Activated naive CD8-positive, alpha-beta T cell (primary cell): ENCODE measurements around the gene ARHGEF7.

Experiments used
- H3K27ac Mint-ChIP-seq: one replicate; pipeline ENCODE4 v1.8.0; 2021; ENCODE audit warnings: mixed read lengths
- H3K27me3 Mint-ChIP-seq: one replicate; pipeline ENCODE4 v1.8.0; 2021; ENCODE audit warnings: mixed read lengths
- H3K36me3 Mint-ChIP-seq: one replicate; pipeline ENCODE4 v1.8.0; 2021; ENCODE audit warnings: mixed read lengths
- H3K4me1 Mint-ChIP-seq: one replicate; pipeline ENCODE4 v1.8.0; 2021; ENCODE audit warnings: low read depth, mixed read lengths
- H3K4me3 Mint-ChIP-seq: one replicate; pipeline ENCODE4 v1.8.0; 2021; ENCODE audit warnings: mild to moderate bottlenecking, mixed read lengths
- H3K9me3 Mint-ChIP-seq: one replicate; pipeline ENCODE4 v1.8.0; 2021; ENCODE audit warnings: low read depth, mixed read lengths

The ARHGEF7 gene

DNA sequence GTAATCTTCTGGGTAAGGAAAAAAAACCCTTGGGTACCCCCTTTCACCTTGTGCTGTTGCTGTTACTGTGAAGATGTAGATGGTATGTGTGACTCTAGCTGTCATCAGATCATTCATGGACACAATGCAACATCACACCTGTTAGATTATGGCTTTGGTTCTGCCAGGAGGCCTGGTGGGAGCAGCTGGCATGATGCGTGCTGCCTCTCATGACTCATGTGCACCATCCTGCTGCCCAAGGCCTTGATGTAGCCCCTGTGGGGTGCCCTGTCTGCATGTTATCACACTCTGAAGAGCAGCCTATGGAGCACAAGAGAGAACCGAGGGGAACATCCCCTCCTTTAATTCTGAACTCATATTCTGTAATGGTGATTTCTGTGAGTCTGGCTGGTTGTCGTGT is 147.6 kb downstream of the ARHGEF7 start:
- H3K9me3 Mint-ChIP-seq, result peaks cover 7% of the 10 kb centered on the region
- no peaks in the 10 kb centered on the region for H3K27me3 Mint-ChIP-seq
- peaks cover 14% of the 10 kb centered on the region for H3K36me3 Mint-ChIP-seq
- H3K4me1 Mint-ChIP-seq, result peaks cover 1% of the 10 kb centered on the region
- H3K4me3 Mint-ChIP-seq, result no peak overlapping the region
- peak overlapping the region; percentile 1 for H3K27ac Mint-ChIP-seq

DNA sequence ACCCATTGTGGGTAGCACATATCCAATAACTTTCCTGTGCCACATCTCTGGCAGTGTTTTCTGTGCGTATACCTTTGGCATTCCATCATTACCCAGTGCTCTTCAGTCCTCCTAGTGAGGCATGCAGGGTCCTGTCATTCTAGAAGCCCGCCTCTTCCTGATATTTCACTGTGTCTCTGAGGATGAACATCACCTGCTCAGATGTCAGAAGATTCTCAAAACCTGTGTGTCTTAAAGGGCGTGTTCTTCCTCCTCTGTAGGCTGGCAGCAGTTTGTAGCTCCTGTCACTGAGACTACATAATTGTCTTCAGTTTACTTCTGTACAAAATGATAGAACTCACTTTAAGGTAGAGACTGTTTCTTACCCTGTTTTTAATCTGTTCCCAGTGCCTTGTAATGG is 148.5 kb downstream of the ARHGEF7 start:
- H3K27me3 Mint-ChIP-seq, result no peaks in the 10 kb centered on the region
- H3K4me3 Mint-ChIP-seq, result no peak overlapping the region
- peaks cover 7% of the 10 kb centered on the region for H3K9me3 Mint-ChIP-seq
- peaks cover 1% of the 10 kb centered on the region for H3K4me1 Mint-ChIP-seq
- peaks cover 13% of the 10 kb centered on the region for H3K36me3 Mint-ChIP-seq
- H3K27ac Mint-ChIP-seq, result no peak overlapping the region

DNA sequence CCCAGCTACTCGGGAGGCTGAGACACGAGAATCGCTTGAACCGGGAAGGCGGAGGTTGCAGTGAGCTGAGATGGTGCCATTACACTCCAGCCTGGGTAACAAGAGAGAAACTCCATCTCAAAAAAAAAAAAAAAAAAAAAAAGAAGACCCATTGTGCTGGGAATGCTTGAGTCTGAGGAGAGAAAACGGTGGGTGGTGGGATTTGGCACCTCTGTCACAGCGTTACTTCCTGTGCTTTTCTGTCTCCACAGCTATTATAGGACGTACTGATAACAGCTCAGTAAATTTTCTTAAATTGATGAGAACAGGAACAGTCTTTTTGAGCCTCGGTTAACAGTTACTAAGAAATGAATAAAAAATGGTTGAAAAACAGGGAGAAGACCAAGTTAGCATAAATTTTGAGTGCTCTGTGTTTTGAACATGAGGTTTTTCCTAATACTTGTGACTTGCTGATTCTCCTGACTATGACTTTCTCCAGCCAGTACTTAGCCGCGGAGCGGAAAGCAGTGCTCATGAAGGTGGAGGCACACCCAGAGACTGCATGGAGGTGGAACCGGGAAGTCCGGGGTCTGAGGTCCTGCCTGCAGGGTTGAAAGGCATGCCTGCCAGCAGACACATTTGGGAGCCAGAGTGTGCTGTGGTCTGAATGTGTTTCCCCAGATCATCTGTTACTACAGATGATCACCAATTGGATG is 150.0 kb downstream of the ARHGEF7 start:
- peaks cover 1% of the 10 kb centered on the region for H3K4me1 Mint-ChIP-seq
- H3K9me3 Mint-ChIP-seq, result peaks cover under 1% of the 10 kb centered on the region
- no peaks in the 10 kb centered on the region for H3K27me3 Mint-ChIP-seq
- peaks cover under 1% of the 10 kb centered on the region for H3K36me3 Mint-ChIP-seq
- no peak overlapping the region for H3K4me3 Mint-ChIP-seq
- H3K27ac Mint-ChIP-seq, result no peak overlapping the region

DNA sequence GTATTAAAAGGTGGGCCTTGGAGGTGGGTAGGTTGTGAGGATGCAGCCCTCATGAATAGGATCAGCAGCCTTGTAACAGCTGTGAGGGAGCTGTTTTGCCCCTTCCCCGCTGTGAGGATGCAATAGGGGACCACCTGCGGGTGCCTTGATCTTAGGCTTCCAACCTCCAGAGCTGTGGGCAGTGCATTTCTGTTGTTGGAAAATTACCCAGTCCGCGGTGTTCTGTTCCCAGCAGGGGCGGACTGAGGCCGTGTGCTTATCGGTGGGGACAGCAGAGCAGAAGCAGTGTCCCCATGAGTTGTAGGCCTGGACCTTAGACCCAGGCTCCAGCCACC is 150.6 kb downstream of the ARHGEF7 start:
- H3K36me3 Mint-ChIP-seq, result no peaks in the 10 kb centered on the region
- H3K9me3 Mint-ChIP-seq, result no peaks in the 10 kb centered on the region
- H3K27ac Mint-ChIP-seq, result no peak overlapping the region
- H3K4me3 Mint-ChIP-seq, result no peak overlapping the region
- H3K4me1 Mint-ChIP-seq, result peaks cover 1% of the 10 kb centered on the region
- no peaks in the 10 kb centered on the region for H3K27me3 Mint-ChIP-seq

DNA sequence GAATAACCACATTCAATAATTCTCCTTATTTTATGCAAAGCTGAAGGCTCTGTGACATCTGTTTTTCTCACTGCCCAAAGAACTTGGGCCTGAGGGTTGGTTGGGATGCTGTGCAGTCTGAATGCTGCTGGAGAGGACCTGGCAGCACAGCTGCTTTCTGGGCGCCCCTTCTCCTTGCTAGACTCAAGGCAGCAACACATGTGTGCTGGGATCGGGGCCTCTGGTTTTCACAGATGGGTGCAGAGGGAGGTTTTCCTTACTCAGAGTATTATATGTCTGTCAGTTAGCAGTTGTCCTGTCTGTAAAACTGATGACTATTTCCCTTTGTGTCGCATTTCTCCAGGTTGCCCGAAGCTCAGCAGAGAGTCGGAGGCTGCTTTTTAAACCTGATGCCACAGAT is 152.1 kb downstream of the ARHGEF7 start:
- Mint-ChIP-seq H3K4me1 (peaks cover 1% of the 10 kb centered on the region), H3K27me3 (no peaks in the 10 kb centered on the region), H3K9me3 (no peaks in the 10 kb centered on the region), H3K36me3 (no peaks in the 10 kb centered on the region), H3K4me3 (no peak overlapping the region), H3K27ac (peak overlapping the region; percentile 54)

DNA sequence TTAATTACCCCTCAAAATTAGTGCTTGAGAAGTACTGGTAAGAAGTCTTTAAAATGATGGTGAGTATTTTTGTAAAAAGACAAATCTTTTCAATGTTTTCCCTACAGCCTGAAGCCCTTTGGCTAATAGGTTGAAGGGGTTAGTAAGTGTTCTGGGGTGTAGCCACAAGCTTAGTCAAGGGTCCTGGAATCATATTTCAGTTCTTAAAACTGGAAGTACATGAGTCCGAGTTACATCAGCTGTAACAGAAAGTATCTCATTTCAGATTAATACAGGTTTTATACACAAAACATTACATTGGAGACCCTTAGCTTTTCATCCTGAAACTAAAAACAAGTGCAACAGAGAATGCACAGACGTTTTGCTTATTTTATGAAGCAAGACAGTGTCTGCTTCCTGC is 152.7 kb downstream of the ARHGEF7 start:
- Mint-ChIP-seq H3K36me3 (no peaks in the 10 kb centered on the region), H3K27me3 (no peaks in the 10 kb centered on the region), H3K4me3 (no peak overlapping the region), H3K9me3 (no peaks in the 10 kb centered on the region), H3K27ac (no peak overlapping the region), H3K4me1 (peaks cover 1% of the 10 kb centered on the region)

DNA sequence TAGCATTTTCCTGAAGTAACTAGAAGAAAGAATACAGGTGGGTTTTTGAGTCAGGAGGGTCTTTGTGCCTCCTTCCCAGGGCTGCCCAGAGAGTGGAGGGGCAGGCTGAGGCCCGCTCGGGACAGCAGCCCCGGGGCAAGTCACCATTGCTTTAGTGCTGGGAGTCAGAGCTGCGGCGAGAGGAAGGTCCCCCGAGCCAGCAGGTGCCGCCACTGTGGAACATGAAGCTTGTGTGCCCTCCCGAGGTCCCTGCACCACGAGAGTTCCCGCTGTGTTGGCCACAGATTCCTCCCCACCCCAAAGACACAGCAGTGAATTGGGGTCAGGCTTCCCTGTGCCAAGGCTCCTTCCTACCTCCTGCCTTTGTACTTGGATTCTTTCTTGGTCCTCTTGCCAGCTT is 154.4 kb downstream of the ARHGEF7 start:
- H3K36me3 Mint-ChIP-seq, result no peaks in the 10 kb centered on the region
- H3K9me3 Mint-ChIP-seq, result no peaks in the 10 kb centered on the region
- no peak overlapping the region for H3K27ac Mint-ChIP-seq
- no peak overlapping the region for H3K4me3 Mint-ChIP-seq
- H3K27me3 Mint-ChIP-seq, result no peaks in the 10 kb centered on the region
- peaks cover 1% of the 10 kb centered on the region for H3K4me1 Mint-ChIP-seq

DNA sequence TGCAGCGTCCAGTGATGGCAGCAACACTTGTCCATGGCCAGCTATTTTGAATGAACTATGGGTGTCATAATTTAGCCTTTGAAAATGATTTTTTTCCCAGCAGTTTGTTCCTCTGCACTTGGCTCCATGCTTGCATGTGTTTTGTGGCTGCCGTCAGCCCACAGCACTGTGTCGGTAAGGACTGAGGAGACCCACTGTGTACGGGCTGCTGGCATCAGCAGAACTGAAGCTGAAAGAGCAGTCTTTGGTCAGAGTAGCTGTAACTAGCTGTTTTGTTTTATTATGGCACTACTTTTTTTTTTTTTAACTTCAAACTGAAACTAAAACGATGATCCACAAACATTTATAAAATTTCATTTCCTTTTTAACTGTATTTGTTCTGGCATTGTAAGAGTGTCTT is 155.0 kb downstream of the ARHGEF7 start:
- Mint-ChIP-seq H3K9me3 (no peaks in the 10 kb centered on the region), H3K36me3 (no peaks in the 10 kb centered on the region), H3K4me3 (no peak overlapping the region), H3K27ac (no peak overlapping the region), H3K27me3 (no peaks in the 10 kb centered on the region), H3K4me1 (peaks cover 1% of the 10 kb centered on the region)

DNA sequence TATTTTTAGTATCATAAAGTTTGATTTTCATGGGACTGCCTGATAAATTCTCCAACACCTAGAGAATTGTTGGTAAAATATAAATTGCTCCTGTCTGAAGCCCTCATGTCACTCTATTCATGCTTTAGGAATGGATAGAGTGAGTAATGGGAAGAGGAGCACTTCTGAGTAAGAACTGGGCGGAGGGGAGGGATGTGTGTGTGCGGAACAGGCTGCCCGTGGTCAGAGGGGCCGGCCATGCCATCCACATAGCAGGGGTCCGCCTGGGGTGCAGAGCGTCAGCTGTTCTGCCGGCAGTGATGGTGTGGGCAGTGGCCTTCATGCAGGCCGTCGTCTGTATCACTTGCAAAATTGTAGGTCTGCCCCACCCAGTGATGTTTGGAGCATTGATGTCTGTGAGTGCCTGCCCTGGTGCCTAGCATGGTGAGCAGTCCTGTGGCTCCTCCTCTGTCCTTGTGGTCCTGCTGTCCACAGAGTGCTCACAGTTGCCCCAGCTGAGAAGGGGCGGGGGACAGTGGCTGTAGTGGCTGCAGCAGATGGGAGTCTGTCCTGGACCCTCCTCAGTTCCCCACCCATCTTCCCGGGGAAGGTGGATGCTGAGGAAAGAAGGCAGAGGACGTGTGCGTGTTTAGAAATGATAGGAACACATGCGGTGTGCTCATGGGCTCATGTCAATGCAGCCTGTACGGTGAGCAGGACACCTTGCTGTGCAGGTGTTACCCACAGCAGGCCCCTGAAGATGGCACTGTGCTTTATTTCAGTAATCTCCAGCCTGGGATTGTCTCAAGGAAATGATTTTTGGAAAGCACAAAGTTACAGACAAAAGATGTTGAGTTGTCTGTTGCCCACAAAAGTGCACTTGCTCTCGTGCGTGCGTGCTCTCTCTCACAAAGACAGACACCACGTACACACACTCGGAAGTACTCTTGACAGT is 155.9 kb downstream of the ARHGEF7 start:
- no peaks in the 10 kb centered on the region for H3K36me3 Mint-ChIP-seq
- H3K4me3 Mint-ChIP-seq, result no peak overlapping the region
- no peak overlapping the region for H3K27ac Mint-ChIP-seq
- no peaks in the 10 kb centered on the region for H3K27me3 Mint-ChIP-seq
- peaks cover 2% of the 10 kb centered on the region for H3K4me1 Mint-ChIP-seq
- no peaks in the 10 kb centered on the region for H3K9me3 Mint-ChIP-seq

DNA sequence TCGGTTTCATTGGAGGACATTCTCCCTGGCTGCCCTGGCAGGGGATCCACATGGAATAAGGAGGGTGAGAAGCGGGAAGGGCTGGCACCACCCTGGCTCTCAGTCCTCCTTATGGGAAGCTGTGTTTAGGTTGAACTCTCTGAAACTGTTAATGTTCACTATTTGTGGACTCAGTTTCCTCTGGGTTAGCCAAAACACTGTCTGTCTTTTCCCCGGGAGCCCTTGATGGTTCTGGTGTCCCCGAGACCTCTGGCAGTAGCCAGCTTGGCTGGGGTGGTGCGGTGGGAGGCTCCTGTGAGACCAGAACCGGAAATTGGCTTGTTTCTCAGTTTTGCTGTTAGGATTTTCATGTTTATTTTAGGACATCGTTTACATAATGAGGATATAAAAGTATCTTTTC is 157.0 kb downstream of the ARHGEF7 start:
- Mint-ChIP-seq H3K9me3 (no peaks in the 10 kb centered on the region), H3K36me3 (no peaks in the 10 kb centered on the region), H3K27ac (no peak overlapping the region), H3K4me3 (no peak overlapping the region), H3K27me3 (no peaks in the 10 kb centered on the region), H3K4me1 (peaks cover 3% of the 10 kb centered on the region)

DNA sequence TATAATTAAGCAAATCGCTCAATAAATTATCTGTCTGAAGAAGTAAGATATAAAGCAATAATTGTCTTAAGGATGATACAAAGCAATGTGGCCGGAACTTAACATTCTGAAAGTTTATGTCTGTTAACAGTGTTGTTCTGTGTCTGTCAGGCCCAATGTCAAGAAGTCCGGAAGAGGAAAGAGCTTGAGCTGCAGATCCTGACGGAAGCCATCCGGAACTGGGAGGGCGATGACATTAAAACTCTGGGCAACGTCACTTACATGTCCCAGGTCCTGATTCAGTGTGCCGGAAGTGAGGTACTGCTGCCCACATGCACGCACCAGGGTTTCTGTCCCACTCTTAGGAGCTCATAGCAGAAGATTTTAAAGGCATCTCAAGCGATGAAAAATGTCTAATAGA is 160.3 kb downstream of the ARHGEF7 start:
- no peaks in the 10 kb centered on the region for H3K9me3 Mint-ChIP-seq
- peaks cover 3% of the 10 kb centered on the region for H3K4me1 Mint-ChIP-seq
- H3K36me3 Mint-ChIP-seq, result peaks cover 2% of the 10 kb centered on the region
- no peak overlapping the region for H3K27ac Mint-ChIP-seq
- no peak overlapping the region for H3K4me3 Mint-ChIP-seq
- no peaks in the 10 kb centered on the region for H3K27me3 Mint-ChIP-seq

DNA sequence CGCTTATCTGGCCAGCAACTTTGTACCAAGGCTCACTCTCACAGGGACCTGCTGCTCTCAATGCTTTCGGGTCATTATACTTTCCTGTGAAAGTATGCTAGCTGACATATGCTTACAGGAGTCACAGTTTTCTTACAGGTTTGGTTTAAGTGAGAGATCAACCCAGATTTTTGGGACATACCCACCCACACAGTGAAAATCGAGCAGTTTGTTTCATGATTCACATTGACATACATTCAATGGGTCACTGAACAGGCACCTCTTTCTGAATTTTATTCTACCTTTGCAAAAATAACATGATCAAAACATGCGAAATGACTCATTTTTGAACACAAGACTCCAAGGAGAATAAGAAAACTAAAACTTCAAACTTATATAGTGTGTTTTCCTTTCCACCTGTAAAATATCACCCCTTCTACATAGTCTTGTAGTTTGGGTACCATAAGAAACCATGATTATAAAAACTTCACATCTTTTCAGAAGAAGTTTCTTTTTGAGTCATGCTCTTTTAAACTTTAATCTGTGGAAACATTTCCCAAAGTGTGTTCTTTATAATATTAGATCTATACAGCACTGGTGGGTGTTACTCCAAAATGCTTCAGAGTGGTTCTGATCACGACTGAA is 161.0 kb downstream of the ARHGEF7 start:
- no peaks in the 10 kb centered on the region for H3K9me3 Mint-ChIP-seq
- no peak overlapping the region for H3K4me3 Mint-ChIP-seq
- H3K27ac Mint-ChIP-seq, result peak overlapping the region; percentile 1
- H3K27me3 Mint-ChIP-seq, result no peaks in the 10 kb centered on the region
- peaks cover 2% of the 10 kb centered on the region for H3K36me3 Mint-ChIP-seq
- H3K4me1 Mint-ChIP-seq, result peaks cover 3% of the 10 kb centered on the region

DNA sequence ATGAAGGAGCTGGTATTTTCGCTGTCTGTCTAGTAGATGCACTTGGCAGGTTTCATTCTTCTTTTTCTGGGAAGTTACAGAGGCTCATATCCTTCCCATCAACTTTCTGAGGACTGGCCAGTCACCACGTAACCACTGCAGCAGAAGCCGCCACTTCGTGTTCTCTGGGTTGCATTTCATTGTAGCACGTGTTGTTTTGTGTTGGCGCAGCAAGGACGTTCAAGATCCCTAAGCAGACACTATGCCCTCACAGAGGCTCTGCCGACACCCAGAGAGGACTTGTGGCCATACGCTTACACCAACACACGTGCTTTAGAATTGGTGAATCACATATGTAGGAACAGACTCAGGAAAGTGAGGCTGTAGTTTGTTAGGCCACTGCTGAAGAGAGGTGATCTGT is 163.1 kb downstream of the ARHGEF7 start:
- H3K27me3 Mint-ChIP-seq, result no peaks in the 10 kb centered on the region
- H3K9me3 Mint-ChIP-seq, result no peaks in the 10 kb centered on the region
- no peak overlapping the region for H3K4me3 Mint-ChIP-seq
- H3K4me1 Mint-ChIP-seq, result peaks cover 3% of the 10 kb centered on the region
- no peak overlapping the region for H3K27ac Mint-ChIP-seq
- H3K36me3 Mint-ChIP-seq, result peaks cover 4% of the 10 kb centered on the region

DNA sequence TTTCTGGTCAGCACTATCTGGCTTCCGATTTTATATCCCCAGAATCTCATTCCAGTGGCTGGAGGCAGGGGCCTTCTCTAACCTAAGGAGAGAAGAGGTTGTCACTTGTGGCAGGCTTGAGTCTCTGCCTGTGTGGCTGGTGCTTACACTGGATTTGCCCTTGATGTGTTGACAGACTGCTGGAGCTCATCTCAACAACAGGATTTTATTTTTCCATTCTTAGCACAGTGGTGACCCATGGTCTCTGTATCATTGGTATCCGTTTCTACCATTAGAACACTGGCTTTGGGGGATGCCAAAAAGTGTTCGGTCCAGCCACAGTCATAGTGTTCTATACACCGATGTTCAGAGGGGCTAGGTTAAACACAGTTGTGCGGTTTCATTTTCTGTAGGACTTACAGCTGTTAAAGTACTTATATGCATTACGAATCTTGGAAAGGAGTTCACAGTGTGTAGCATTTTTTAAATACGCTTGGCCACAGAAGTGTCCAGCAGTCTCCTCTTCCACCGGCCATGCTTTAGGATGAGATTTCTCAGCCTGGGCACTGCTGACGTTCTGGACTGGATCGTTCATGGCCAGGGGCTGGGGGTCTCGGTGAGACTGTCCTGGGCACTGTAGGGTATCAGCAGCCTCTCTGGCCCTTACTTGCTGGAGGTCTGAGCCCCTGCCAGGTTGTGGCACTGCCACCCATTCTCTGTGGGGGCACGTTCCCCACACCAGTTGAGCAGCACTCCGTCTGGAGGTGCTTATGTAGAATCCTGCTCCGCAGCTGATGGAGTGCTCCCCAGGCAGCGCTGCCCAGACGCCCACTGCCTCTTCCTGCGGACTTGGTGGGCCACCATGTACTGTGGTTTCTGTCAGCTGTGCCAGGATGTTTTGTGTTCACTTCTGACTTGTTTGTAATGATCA is 163.9 kb downstream of the ARHGEF7 start:
- peaks cover 8% of the 10 kb centered on the region for H3K36me3 Mint-ChIP-seq

More for the DNA sequence above, 163.9 kb downstream of the ARHGEF7 start:
- no peaks in the 10 kb centered on the region for H3K9me3 Mint-ChIP-seq
- no peak overlapping the region for H3K4me3 Mint-ChIP-seq
- H3K27me3 Mint-ChIP-seq, result no peaks in the 10 kb centered on the region
- H3K27ac Mint-ChIP-seq, result no peak overlapping the region
- H3K4me1 Mint-ChIP-seq, result peaks cover 3% of the 10 kb centered on the region
